Spleen (tissue), 11 donors: ENCODE results near the gene RNF17. TPM values are rescaled to one million over a fixed set of nuclear protein-coding genes. Genes with fewer than 3 reads are reported as not detected.

Source experiments
- DNase-seq: peaks from one replicate; pipeline ENCODE4 v3.0.0-alpha.2; 2020
- H3K27ac ChIP-seq, 8 donors: fragments of 200-600 bp; sonication (generic) in 7 of 8; 1 replicate in 4 of 8; 2 replicates in 4 of 8; pipeline versions ENCODE4 v1.5.0 to v1.8.0; 2016 to 2021; ENCODE audit warnings: inconsistent platforms in 4 of 8, mild to moderate bottlenecking in 4 of 8, moderate library complexity in 1 of 8
- H3K27me3 ChIP-seq, 7 donors: fragments of 200-600 bp; sonication (generic) in 6 of 7; replicated peaks in 1 of 7; 1 replicate in 4 of 7; 2 replicates in 3 of 7; pipeline versions ENCODE4 v1.5.0 to v1.8.0; 2016 to 2021; ENCODE audit warnings: inconsistent platforms in 3 of 7, mild to moderate bottlenecking in 1 of 7
- H3K36me3 ChIP-seq, 6 donors: fragments of 200-600 bp; sonication (generic) in 5 of 6; 1 replicate in 4 of 6; 2 replicates in 2 of 6; pipeline versions ENCODE4 v1.5.0 to v1.8.0; 2016 to 2021; ENCODE audit warnings: inconsistent platforms in 2 of 6
- H3K4me1 ChIP-seq, 6 donors: fragments of 200-600 bp; sonication (generic) in 5 of 6; 1 replicate in 3 of 6; 2 replicates in 3 of 6; pipeline versions ENCODE4 v1.5.0 to v1.8.0; 2016 to 2021; ENCODE audit warnings: inconsistent platforms in 3 of 6
- H3K4me3 ChIP-seq, 8 donors: fragments of 200-600 bp; sonication (generic) in 7 of 8; 1 replicate in 4 of 8; 2 replicates in 4 of 8; pipeline versions ENCODE4 v1.5.0 to v1.8.0; 2016 to 2021; ENCODE audit warnings: inconsistent platforms in 4 of 8, mild to moderate bottlenecking in 4 of 8, moderate library complexity in 2 of 8
- H3K9me3 ChIP-seq, 8 donors: fragments of 200-600 bp; sonication (generic) in 7 of 8; 1 replicate in 4 of 8; 2 replicates in 4 of 8; pipeline versions ENCODE4 v1.5.0 to v1.8.0; 2016 to 2021; ENCODE audit warnings: inconsistent platforms in 4 of 8
- POLR2A ChIP-seq, 3 donors: fragments of 450-650 bp; IDR thresholded peaks; one replicate each; pipeline ENCODE4 v1.5.1; 2017; ENCODE audit warnings: antibody characterized with exemption in 3 of 3, mild to moderate bottlenecking in 1 of 3
- POLR2AphosphoS5 ChIP-seq, 3 donors: sonication (generic); formaldehyde crosslinking; IDR thresholded peaks; one replicate each; pipeline ENCODE4 v1.5.1; 2017; ENCODE audit warnings: antibody characterized with exemption in 3 of 3
- WGBS, 5 donors: extraction: QIAGEN DNeasy Blood & Tissue Kit in 3 of 5; methylation state at CpG; one replicate each; pipeline versions ENCODE4 v1.1.5 to v1.1.7; 2013 to 2018; 5-methylcytosine and 5-hydroxymethylcytosine counted together
- intact Hi-C: fragments of 100-400 bp; cut with DNase I; formaldehyde crosslinking; loops from one replicate; pipeline ENCODE4 v1.15.0; 2023; ENCODE audit warnings: low total_unique reads
- polyA plus RNA-seq, 3 donors: library from polyadenylated mRNA; stranded (reverse); fragments of 200-250 nt; gene quantifications; one replicate each; pipeline ENCODE4 v1.2.1, GENCODE V29; 2013
- total RNA-seq, 7 donors: library from RNA; depleted of rRNA in 3 of 7; stranded (reverse); fragments of >200 nt in 3 of 7; fragmentation: NEBNext Ultra II Directional in 4 of 7; extraction: Animal tissue kit (Norgen Biotek cat#: 25700) in 4 of 7; gene quantifications; one replicate each; pipeline versions ENCODE4 v1.1.0 to v1.2.1, GENCODE V29; 2016 to 2021
- TF ChIP-seq, protein P1 (sequence below), 11 experiments: fragments of 200-600 bp in 7 of 11; fragments of 450-650 bp in 4 of 11; sonication (generic) in 4 of 11; IDR thresholded peaks in 8 of 11; conservative IDR thresholded peaks in 3 of 11; 1 replicate in 7 of 11; 2 replicates in 4 of 11; pipeline versions ENCODE4 v1.4.0 to v1.8.0; 2016 to 2021; ENCODE audit warnings: antibody characterized with exemption in 11 of 11, inconsistent platforms in 4 of 11, mild to moderate bottlenecking in 1 of 11
- donor health status: healthy with polysubstance abuse.
- donor health status: DM: no; HTN: no; CAD: no; lungs with moderate emphysema.
- donor health status: DM: no; HTN: no; CAD: no.
- donor health status: Bipolar disorder and iron deficiency.
- donor health status: healthy.
- donor health status: DM: no; HTN: no; CAD: no.
- donor health status: DM: yes; HTN: yes; CAD: no.

Gene RNF17
- total and polyA plus RNA-seq, 10 donors, result 0.02 to 0.38 (median 0.24) TPM; not detected in 6

DNA sequence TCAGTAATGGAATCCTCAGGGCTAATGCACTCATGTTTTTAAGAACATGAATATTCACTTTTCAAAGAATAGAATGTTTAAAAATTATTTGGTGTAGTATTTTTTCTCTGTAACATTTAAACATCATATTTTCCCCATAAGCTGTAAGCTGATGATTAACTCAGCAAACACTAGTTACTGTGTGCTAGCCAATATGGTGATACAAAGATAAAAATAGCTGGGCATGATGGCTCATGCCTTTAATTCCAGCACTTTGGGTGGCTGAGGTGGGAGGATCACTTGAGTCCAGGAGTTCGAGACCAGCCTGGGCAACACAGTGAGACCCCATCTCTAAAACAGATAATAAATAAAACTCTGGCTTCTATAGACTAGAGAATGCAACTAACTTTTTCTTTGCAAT, 13.2 kb downstream of the RNF17 start:
- H3K4me1 ChIP-seq, result no peaks in the 10 kb centered on the region
- intact Hi-C loops, result no loop called here
- no peak overlapping the region for H3K27ac ChIP-seq
- TF ChIP-seq, protein P1, sequence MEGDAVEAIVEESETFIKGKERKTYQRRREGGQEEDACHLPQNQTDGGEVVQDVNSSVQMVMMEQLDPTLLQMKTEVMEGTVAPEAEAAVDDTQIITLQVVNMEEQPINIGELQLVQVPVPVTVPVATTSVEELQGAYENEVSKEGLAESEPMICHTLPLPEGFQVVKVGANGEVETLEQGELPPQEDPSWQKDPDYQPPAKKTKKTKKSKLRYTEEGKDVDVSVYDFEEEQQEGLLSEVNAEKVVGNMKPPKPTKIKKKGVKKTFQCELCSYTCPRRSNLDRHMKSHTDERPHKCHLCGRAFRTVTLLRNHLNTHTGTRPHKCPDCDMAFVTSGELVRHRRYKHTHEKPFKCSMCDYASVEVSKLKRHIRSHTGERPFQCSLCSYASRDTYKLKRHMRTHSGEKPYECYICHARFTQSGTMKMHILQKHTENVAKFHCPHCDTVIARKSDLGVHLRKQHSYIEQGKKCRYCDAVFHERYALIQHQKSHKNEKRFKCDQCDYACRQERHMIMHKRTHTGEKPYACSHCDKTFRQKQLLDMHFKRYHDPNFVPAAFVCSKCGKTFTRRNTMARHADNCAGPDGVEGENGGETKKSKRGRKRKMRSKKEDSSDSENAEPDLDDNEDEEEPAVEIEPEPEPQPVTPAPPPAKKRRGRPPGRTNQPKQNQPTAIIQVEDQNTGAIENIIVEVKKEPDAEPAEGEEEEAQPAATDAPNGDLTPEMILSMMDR (IDR thresholded peaks at IDR 0.05 in 8 of 11, conservative IDR thresholded peaks at IDR 0.05 in 3 of 11), result no peak
- no peak for TF ChIP-seq POLR2AphosphoS5 (IDR thresholded peaks at IDR 0.05)
- no peak for TF ChIP-seq POLR2A (IDR thresholded peaks at IDR 0.05)
- H3K27me3 ChIP-seq, result peaks cover 0 to 13% (median 0%) of the 10 kb centered on the region in 7 donors
- 71 to 88% (median 77%) methylated on average over 1 of the region's 1 CpG for WGBS, 5 donors
- H3K9me3 ChIP-seq, result no peaks in the 10 kb centered on the region
- H3K4me3 ChIP-seq, result no peak overlapping the region
- DNase-seq, result no peak
- H3K36me3 ChIP-seq, result no peaks in the 10 kb centered on the region

DNA sequence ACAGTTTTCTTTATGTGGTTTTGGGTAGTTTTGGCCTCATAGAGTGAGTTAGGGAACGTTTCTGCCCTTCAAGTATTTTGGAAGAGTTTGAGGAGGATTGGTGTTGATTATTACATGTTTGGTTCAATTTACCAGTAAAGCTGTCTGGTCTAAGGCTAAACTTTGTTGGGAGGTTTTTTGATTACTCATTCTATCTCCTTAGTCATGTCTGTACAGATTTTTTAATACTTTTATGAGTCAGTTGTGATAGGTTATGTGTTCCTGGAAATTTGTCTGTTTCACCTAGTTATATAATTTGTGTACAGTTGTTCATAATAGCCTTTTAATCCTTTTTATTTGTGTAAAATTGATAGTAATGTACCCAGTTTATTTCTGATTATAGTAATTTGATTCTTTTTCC, 20.4 kb downstream of the RNF17 start:
- H3K9me3 ChIP-seq, result peaks cover 5 to 20% (median 12%) of the 10 kb centered on the region in 8 donors

DNA sequence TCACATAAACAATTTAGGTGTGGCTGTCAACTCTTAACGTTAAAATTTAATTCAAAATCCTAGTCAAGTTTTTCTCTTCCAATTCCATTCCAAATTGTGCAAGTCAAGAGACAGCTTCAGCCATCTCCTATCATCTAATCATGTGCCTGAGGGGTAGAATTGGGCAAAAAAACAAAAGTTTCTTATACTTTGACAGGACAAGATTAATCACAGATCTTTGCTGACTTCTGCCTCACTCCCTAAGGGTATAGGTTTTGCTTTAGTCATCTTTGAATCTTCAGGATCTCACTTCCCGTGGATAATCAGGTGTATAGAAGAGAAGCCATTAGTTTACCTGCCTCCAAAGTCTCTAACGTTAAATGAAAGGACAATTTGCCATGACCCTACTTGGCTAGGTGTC, 24.6 kb downstream of the RNF17 start:
- peaks cover 4 to 13% (median 11%) of the 10 kb centered on the region in 8 donors for H3K9me3 ChIP-seq
- no peak overlapping the region for H3K4me3 ChIP-seq
- intact Hi-C loops, result no loop called here
- peaks cover 0 to 4% (median 0%) of the 10 kb centered on the region in 7 donors for H3K27me3 ChIP-seq
- no peak overlapping the region for H3K27ac ChIP-seq
- no peak for DNase-seq
- TF ChIP-seq POLR2A (IDR thresholded peaks at IDR 0.05) (no peak), POLR2AphosphoS5 (IDR thresholded peaks at IDR 0.05) (no peak)
- TF ChIP-seq, protein P1 (IDR thresholded peaks at IDR 0.05 in 8 of 11, conservative IDR thresholded peaks at IDR 0.05 in 3 of 11), result no peak
- WGBS, 5 donors, result 69 to 80% (median 73%) methylated on average over 3 of the region's 3 CpGs
- no peaks in the 10 kb centered on the region for H3K36me3 ChIP-seq
- H3K4me1 ChIP-seq, result no peaks in the 10 kb centered on the region

More for the DNA sequence above, 20.4 kb downstream of the RNF17 start:
- intact Hi-C loops, result no loop called here
- no peak overlapping the region for H3K27ac ChIP-seq
- H3K4me3 ChIP-seq, result no peak overlapping the region
- no peaks in the 10 kb centered on the region for H3K36me3 ChIP-seq
- no peak for TF ChIP-seq POLR2A (IDR thresholded peaks at IDR 0.05)
- TF ChIP-seq POLR2AphosphoS5 (IDR thresholded peaks at IDR 0.05), result no peak
- TF ChIP-seq, protein P1 (IDR thresholded peaks at IDR 0.05 in 8 of 11, conservative IDR thresholded peaks at IDR 0.05 in 3 of 11), result no peak
- peaks cover 0 to 14% (median 0%) of the 10 kb centered on the region in 7 donors for H3K27me3 ChIP-seq
- no peaks in the 10 kb centered on the region for H3K4me1 ChIP-seq
- WGBS, 5 donors, result 33 to 71% (median 48%) methylated on average over 1 of the region's 1 CpG
- no peak for DNase-seq

DNA sequence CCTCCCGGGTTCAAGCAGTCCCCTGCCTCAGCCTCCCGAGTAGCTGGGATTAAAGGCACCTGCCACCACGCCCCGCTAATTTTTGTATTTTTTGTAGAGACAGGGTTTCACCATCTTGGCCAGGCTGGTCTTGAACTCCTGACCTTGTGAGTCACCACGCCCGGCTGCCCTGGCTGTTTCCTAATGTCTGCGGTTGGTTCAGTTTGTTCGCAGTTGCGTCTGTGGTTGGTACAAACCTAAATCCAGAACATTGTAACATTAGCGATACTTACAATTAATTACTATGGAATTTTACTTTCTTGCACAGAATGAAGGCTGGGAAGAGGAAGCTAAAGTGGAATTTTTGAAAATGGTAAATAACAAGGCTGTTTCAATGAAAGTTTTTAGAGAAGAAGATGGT, 38.1 kb downstream of the RNF17 start:
- WGBS, 5 donors, result 79 to 93% (median 90%) methylated on average over 10 of the region's 10 CpGs

More for the DNA sequence above, 38.1 kb downstream of the RNF17 start:
- TF ChIP-seq, protein P1 (IDR thresholded peaks at IDR 0.05 in 8 of 11, conservative IDR thresholded peaks at IDR 0.05 in 3 of 11), result no peak
- TF ChIP-seq POLR2A (IDR thresholded peaks at IDR 0.05) (no peak), POLR2AphosphoS5 (IDR thresholded peaks at IDR 0.05) (no peak)
- no peaks in the 10 kb centered on the region for H3K9me3 ChIP-seq
- no peak overlapping the region for H3K27ac ChIP-seq
- no peak for DNase-seq
- H3K4me1 ChIP-seq, result no peaks in the 10 kb centered on the region
- peaks cover 0 to 11% (median 0%) of the 10 kb centered on the region in 7 donors for H3K27me3 ChIP-seq
- H3K36me3 ChIP-seq, result no peaks in the 10 kb centered on the region
- intact Hi-C loops, result no loop called here
- no peak overlapping the region for H3K4me3 ChIP-seq
